ENCODE measurements around the gene HTATSF1. TPM values are rescaled to one million over a fixed set of nuclear protein-coding genes. Genes with fewer than 3 reads are reported as not detected.

The HTATSF1 gene
- total RNA-seq, 1 experiment from 2014 or later, result 74.7 TPM

DNA sequence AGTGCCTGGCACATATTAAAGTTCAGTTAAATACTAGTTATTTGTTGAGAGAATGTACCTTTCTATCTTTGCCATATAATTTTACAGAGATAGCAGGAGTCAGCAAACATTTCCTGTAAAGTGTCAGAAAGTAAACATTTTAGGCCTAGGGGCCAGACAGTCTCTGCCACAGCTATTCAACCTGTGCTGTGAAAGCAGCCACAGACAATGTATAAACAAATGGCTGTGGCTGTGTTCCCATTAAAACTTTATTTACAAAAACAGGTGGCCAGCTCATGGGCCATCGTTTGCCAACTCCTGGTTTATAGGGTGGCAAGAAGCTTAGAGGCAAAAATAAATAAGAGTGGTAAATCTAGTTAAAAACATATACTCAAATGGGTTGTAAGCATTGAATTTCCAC lies 43.6 kb upstream of the HTATSF1 start:
- Histone ChIP-seq H3K27ac (ENCODE audit: low read length) (no peak overlapping the region), H3K9me3 (ENCODE audit: low read length) (no peaks in the 10 kb centered on the region), H3F3A (ENCODE audit: low read length, unreplicated experiment) (no peaks in the 10 kb centered on the region), H2AFZ (ENCODE audit: low read length) (no peak overlapping the region), H4K20me1 (ENCODE audit: low read length) (no peaks in the 10 kb centered on the region), H3K9ac (ENCODE audit: low read length) (no peak overlapping the region), H3K4me3 (ENCODE audit: low read length) (no peak overlapping the region), H3K4me1 (ENCODE audit: insufficient read depth, low read length) (peaks cover 38% of the 10 kb centered on the region), H3K4me2 (ENCODE audit: low read length) (peak overlapping the region; percentile 27; the same call in 1 of the 2 replicates), H3K79me2 (ENCODE audit: low read length) (no peaks in the 10 kb centered on the region), H3K36me3 (ENCODE audit: low read depth, low read length) (no peaks in the 10 kb centered on the region), H3K27me3 (ENCODE audit: low read length) (no peaks in the 10 kb centered on the region), H3K9me2 (replicated peaks; ENCODE audit: low read length) (no peaks in the 10 kb centered on the region)
- peak; percentile 92 for ATAC-seq
- POLR2A ChIA-PET (ENCODE audit: unreplicated experiment), result interaction anchor here (0.5 kb wide), 1 partner anchor 43 kb away, joined by 5 read pairs; no protein-coding TSS in a partner anchor
- intact Hi-C loops (cut with micrococcal nuclease), result loop anchor here (1.0 to 5.0 kb wide), 2 partner anchors 34 to 56 kb away; partner anchors contain the start of gene BRS3
- peak; percentile 80 for DNase-seq
- CTCF ChIA-PET, result no interaction called here
- TF ChIP-seq EZH2phosphoT487 (IDR thresholded peaks at IDR 0.05; ENCODE audit: borderline replicate concordance, low read length) (no peak), EZH2 (IDR thresholded peaks at IDR 0.05; ENCODE audit: low read length, unreplicated experiment) (no peak)
- TF ChIP-seq, protein P1, sequence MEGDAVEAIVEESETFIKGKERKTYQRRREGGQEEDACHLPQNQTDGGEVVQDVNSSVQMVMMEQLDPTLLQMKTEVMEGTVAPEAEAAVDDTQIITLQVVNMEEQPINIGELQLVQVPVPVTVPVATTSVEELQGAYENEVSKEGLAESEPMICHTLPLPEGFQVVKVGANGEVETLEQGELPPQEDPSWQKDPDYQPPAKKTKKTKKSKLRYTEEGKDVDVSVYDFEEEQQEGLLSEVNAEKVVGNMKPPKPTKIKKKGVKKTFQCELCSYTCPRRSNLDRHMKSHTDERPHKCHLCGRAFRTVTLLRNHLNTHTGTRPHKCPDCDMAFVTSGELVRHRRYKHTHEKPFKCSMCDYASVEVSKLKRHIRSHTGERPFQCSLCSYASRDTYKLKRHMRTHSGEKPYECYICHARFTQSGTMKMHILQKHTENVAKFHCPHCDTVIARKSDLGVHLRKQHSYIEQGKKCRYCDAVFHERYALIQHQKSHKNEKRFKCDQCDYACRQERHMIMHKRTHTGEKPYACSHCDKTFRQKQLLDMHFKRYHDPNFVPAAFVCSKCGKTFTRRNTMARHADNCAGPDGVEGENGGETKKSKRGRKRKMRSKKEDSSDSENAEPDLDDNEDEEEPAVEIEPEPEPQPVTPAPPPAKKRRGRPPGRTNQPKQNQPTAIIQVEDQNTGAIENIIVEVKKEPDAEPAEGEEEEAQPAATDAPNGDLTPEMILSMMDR (conservative IDR thresholded peaks at IDR 0.05; ENCODE audit: low read depth, low read length), result no peak
- BruUV-seq (replicated peaks), result no TSS peak

DNA sequence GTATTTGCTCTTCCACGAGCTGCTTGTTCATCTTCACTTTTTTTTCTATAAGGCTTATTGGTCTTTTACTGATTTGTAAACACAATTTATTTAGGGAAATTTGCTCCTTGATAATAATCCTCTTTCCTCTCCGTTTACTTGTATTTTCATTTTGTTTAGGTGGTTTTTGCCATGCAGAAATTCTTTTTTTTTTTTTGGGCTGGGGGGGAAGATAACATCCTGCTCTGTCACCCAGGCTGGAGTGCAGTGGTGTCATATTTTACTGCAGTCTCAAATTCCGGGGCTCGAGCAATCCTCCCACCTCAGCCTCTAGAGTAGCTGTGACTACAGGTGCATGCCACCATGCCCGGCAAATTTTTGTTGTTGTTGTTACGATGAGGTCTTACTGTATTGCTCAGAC lies 41.3 kb upstream of the HTATSF1 start:
- H3K27me3 ChIP-seq (ENCODE audit: low read length), result no peaks in the 10 kb centered on the region
- H3K9me2 ChIP-seq (replicated peaks; ENCODE audit: low read length), result no peaks in the 10 kb centered on the region
- no TSS peak for BruUV-seq (replicated peaks)
- no peak overlapping the region for H3K4me3 ChIP-seq (ENCODE audit: low read length)
- no peak for TF ChIP-seq EZH2phosphoT487 (IDR thresholded peaks at IDR 0.05; ENCODE audit: borderline replicate concordance, low read length)
- TF ChIP-seq, protein P1 (conservative IDR thresholded peaks at IDR 0.05; ENCODE audit: low read depth, low read length), result no peak
- TF ChIP-seq EZH2 (IDR thresholded peaks at IDR 0.05; ENCODE audit: low read length, unreplicated experiment), result no peak
- ATAC-seq (no peak), DNase-seq (no peak)
- H3K27ac ChIP-seq (ENCODE audit: low read length), result no peak overlapping the region
- no peaks in the 10 kb centered on the region for H3K36me3 ChIP-seq (ENCODE audit: low read depth, low read length)
- H4K20me1 ChIP-seq (ENCODE audit: low read length), result no peaks in the 10 kb centered on the region
- peaks cover 27% of the 10 kb centered on the region for H3K4me1 ChIP-seq (ENCODE audit: insufficient read depth, low read length)
- H3K79me2 ChIP-seq (ENCODE audit: low read length), result no peaks in the 10 kb centered on the region
- ChIA-PET CTCF (no interaction called here), POLR2A (ENCODE audit: unreplicated experiment) (no interaction called here)
- intact Hi-C loops (cut with micrococcal nuclease), result no loop called here
- no peaks in the 10 kb centered on the region for H3K9me3 ChIP-seq (ENCODE audit: low read length)
- H2AFZ ChIP-seq (ENCODE audit: low read length), result no peak overlapping the region
- no peak overlapping the region for H3K4me2 ChIP-seq (ENCODE audit: low read length)
- H3F3A ChIP-seq (ENCODE audit: low read length, unreplicated experiment), result no peaks in the 10 kb centered on the region
- H3K9ac ChIP-seq (ENCODE audit: low read length), result no peak overlapping the region

DNA sequence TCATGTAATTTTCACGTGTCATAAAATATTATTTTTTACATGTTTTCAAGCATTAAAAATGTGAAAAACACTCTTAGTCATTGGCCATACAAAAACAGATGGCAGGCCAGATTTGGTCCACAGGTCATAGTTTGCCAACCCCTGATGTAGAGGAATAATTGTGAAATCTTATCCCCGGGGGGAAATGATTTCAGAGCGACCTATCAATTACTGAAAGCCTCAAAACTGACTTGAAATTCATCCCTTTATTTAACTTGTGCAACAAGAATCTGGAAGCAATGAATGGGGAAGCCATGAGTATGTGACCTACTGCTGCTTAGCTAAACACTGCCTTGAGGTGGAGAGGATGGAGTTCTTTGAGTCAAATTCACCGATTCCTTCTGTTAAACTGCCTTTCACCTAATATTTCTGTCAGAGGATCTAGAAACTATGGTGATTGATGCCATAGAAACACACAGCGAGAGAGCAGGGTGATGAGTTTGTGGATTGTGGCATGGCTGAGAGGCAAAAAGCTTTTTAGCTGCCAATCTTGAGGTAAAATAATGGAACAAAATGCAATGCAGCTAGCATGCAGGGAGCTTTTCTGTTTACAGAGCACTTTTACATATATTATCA lies 40.0 kb upstream of the HTATSF1 start:
- peak; percentile 19 for DNase-seq
- H3K4me1 ChIP-seq (ENCODE audit: insufficient read depth, low read length), result peaks cover 27% of the 10 kb centered on the region

More for the DNA sequence above, 40.0 kb upstream of the HTATSF1 start:
- Histone ChIP-seq H3K36me3 (ENCODE audit: low read depth, low read length) (no peaks in the 10 kb centered on the region), H3K9me2 (replicated peaks; ENCODE audit: low read length) (no peaks in the 10 kb centered on the region), H3K79me2 (ENCODE audit: low read length) (no peaks in the 10 kb centered on the region), H3F3A (ENCODE audit: low read length, unreplicated experiment) (no peaks in the 10 kb centered on the region), H3K9ac (ENCODE audit: low read length) (no peak overlapping the region), H2AFZ (ENCODE audit: low read length) (no peak overlapping the region), H4K20me1 (ENCODE audit: low read length) (no peaks in the 10 kb centered on the region), H3K27me3 (ENCODE audit: low read length) (no peaks in the 10 kb centered on the region), H3K4me2 (ENCODE audit: low read length) (no peak overlapping the region), H3K9me3 (ENCODE audit: low read length) (no peaks in the 10 kb centered on the region), H3K27ac (ENCODE audit: low read length) (no peak overlapping the region), H3K4me3 (ENCODE audit: low read length) (no peak overlapping the region)
- intact Hi-C loops (cut with micrococcal nuclease), result no loop called here
- ChIA-PET POLR2A (ENCODE audit: unreplicated experiment) (no interaction called here), CTCF (no interaction called here)
- TF ChIP-seq, protein P1 (conservative IDR thresholded peaks at IDR 0.05; ENCODE audit: low read depth, low read length), result no peak
- no peak for TF ChIP-seq EZH2 (IDR thresholded peaks at IDR 0.05; ENCODE audit: low read length, unreplicated experiment)
- no peak for TF ChIP-seq EZH2phosphoT487 (IDR thresholded peaks at IDR 0.05; ENCODE audit: borderline replicate concordance, low read length)
- no TSS peak for BruUV-seq (replicated peaks)
- ATAC-seq, result no peak

Measured in PC-3 (cell line).